Caki2 (cell line): Measurements from ENCODE around the gene GATAD2A. TPM values are rescaled to one million over a fixed set of nuclear protein-coding genes. Genes with fewer than 3 reads are reported as not detected.

Experiments
- DNase-seq: peaks from one replicate; pipeline ENCODE4 v3.0.0-alpha.2; 2015; ENCODE audit warnings: low read depth
- in situ Hi-C: cut with HindIII; loops from 2 replicates; pipeline ENCODE4 v1.10.0; 2016; ENCODE audit warnings: low sequenced_read_pairs, low pct_unique_long_range_greater_than_20kb, mixed read lengths
- total RNA-seq: library from RNA; depleted of rRNA; stranded (reverse); fragments of >200 nt; shearing (Covaris generic); gene quantifications from 2 replicates; pipeline ENCODE4 v1.2.3, GENCODE V29; 2014; ENCODE audit warnings: low replicate concordance

The GATAD2A gene
- total RNA-seq, 1 experiment from 2014 or later, result 29.2 TPM

- no peak for DNase-seq
- in situ Hi-C loops, result no loop called here
Measured at GRCh38 chr19:19417046-19417445, 11.6 kb downstream of the GATAD2A start.

GRCh38 chr19:19417628-19418245 is 12.3 kb downstream of the GATAD2A start:
- DNase-seq, result no peak
- in situ Hi-C loops, result no loop called here

- in situ Hi-C loops, result no loop called here
- no peak for DNase-seq
Measured at GRCh38 chr19:19418555-19419260, 13.2 kb downstream of the GATAD2A start.

GRCh38 chr19:19420570-19421298 is 15.3 kb downstream of the GATAD2A start:
- DNase-seq, result no peak
- in situ Hi-C loops, result no loop called here

GRCh38 chr19:19421299-19421696 is 15.8 kb downstream of the GATAD2A start:
- no peak for DNase-seq
- in situ Hi-C loops, result no loop called here

- in situ Hi-C loops, result no loop called here
- DNase-seq, result no peak
Measured at GRCh38 chr19:19422156-19422555, 16.7 kb downstream of the GATAD2A start.

GRCh38 chr19:19423322-19423721 is 17.8 kb downstream of the GATAD2A start:
- no peak for DNase-seq
- in situ Hi-C loops, result no loop called here

- in situ Hi-C loops, result no loop called here
- no peak for DNase-seq
Measured at GRCh38 chr19:19425170-19425875, 19.8 kb downstream of the GATAD2A start.

- in situ Hi-C loops, result no loop called here
- no peak for DNase-seq
Measured at GRCh38 chr19:19426216-19426615, 20.7 kb downstream of the GATAD2A start.

GRCh38 chr19:19426799-19427198 is 21.3 kb downstream of the GATAD2A start:
- in situ Hi-C loops, result no loop called here
- no peak for DNase-seq

- in situ Hi-C loops, result no loop called here
- no peak for DNase-seq
Measured at GRCh38 chr19:19427302-19427701, 21.8 kb downstream of the GATAD2A start.

- in situ Hi-C loops, result no loop called here
- DNase-seq, result no peak
Measured at GRCh38 chr19:19427944-19428343, 22.5 kb downstream of the GATAD2A start.

GRCh38 chr19:19428746-19429145 is 23.3 kb downstream of the GATAD2A start:
- in situ Hi-C loops, result no loop called here
- DNase-seq, result no peak

GRCh38 chr19:19429361-19429760 is 23.9 kb downstream of the GATAD2A start:
- DNase-seq, result no peak
- in situ Hi-C loops, result no loop called here

GRCh38 chr19:19432732-19433131 is 27.3 kb downstream of the GATAD2A start:
- DNase-seq, result no peak
- in situ Hi-C loops, result no loop called here

GRCh38 chr19:19433666-19434213 is 28.3 kb downstream of the GATAD2A start:
- in situ Hi-C loops, result no loop called here
- DNase-seq, result no peak

GRCh38 chr19:19434483-19435045 is 29.1 kb downstream of the GATAD2A start:
- in situ Hi-C loops, result no loop called here
- no peak for DNase-seq

- in situ Hi-C loops, result no loop called here
- no peak for DNase-seq
Measured at GRCh38 chr19:19436137-19436691, 30.7 kb downstream of the GATAD2A start.
